Activated naive CD8-positive, alpha-beta T cell treated with anti-CD3 and anti-CD28 coated beads for 36 hours (primary cell): Measurements from ENCODE around the gene LLGL2. TPM values are rescaled to one million over a fixed set of nuclear protein-coding genes. Genes with fewer than 3 reads are reported as not detected.

Source experiments
- DNase-seq: peaks from one replicate; pipeline ENCODE4 v3.0.0; 2021
- H3K27ac Mint-ChIP-seq: one replicate; pipeline ENCODE4 v1.8.0; 2022; ENCODE audit warnings: mild to moderate bottlenecking, moderate library complexity, mixed read lengths
- H3K27me3 Mint-ChIP-seq: one replicate; pipeline ENCODE4 v1.8.0; 2022; ENCODE audit warnings: mild to moderate bottlenecking, mixed read lengths
- H3K36me3 Mint-ChIP-seq: one replicate; pipeline ENCODE4 v1.8.0; 2021; ENCODE audit warnings: mild to moderate bottlenecking, mixed read lengths
- H3K4me1 Mint-ChIP-seq: one replicate; pipeline ENCODE4 v1.8.0; 2021; ENCODE audit warnings: mixed read lengths
- H3K4me3 Mint-ChIP-seq: one replicate; pipeline ENCODE4 v1.8.0; 2022; ENCODE audit warnings: mild to moderate bottlenecking, moderate library complexity, mixed read lengths
- H3K9me3 Mint-ChIP-seq: one replicate; pipeline ENCODE4 v1.8.0; 2022; ENCODE audit warnings: mixed read lengths
- total RNA-seq, 2 experiments: library from RNA; stranded (reverse); gene quantifications; one replicate each; pipeline ENCODE4 v1.2.3, GENCODE V29; 2021

The LLGL2 gene
- total RNA-seq, 2 experiments from 2014 or later, result 4.8 to 5.0 TPM

DNA sequence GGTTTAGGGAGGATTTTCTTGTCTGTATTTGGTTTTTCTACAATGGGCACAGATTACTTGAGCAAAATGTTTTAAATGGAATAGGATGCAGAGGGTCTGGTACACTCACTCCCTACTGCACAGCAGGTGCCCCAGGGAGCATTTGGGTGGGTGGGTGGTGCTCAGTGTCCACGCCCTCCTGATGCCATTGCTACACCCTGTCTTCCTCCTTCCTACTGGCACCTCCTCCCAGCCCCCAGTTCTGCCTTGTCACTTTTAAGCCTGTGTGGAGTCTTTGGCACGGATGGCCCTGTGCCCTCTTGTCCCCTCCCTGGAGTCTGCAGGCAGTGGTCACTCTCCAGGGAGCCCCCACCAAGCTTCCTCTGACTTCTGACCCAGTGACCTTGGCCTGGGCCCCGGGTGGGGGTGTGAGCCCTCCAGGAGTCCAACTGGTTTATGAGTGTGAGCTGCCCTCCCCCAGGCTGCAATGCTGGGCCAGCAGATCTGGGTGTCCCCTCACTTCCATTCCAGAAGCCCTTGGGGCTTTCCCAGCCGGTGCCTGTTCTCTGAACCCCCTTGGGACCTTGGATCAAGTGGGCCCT, 15.5 kb downstream of the LLGL2 start:
- no peaks in the 10 kb centered on the region for H3K27me3 Mint-ChIP-seq
- DNase-seq, result no peak
- H3K4me1 Mint-ChIP-seq, result peaks cover under 1% of the 10 kb centered on the region
- no peaks in the 10 kb centered on the region for H3K9me3 Mint-ChIP-seq
- H3K4me3 Mint-ChIP-seq, result no peak overlapping the region
- no peaks in the 10 kb centered on the region for H3K36me3 Mint-ChIP-seq
- no peak overlapping the region for H3K27ac Mint-ChIP-seq

DNA sequence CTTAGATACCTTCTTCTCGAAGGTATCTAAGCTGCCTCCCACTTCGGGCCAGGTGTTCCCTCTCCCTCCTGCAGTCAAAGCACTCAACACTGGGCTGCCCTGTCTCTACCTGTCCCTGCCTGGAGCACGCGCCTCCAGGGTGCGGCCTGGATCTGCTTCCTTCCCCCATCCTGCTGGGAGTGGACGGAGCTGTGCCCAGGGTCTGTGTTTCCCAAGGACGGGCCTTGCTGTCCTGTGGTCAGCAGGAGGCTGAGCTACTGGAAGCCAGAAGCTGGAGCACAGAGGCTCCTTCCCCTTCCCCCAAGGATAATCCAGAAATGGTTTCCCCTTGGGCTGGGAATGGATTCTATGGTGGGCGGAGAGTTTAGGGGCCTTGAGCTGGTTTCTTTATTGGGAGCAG, 16.7 kb downstream of the LLGL2 start:
- H3K27me3 Mint-ChIP-seq, result no peaks in the 10 kb centered on the region
- DNase-seq, result no peak
- no peaks in the 10 kb centered on the region for H3K36me3 Mint-ChIP-seq
- no peak overlapping the region for H3K27ac Mint-ChIP-seq
- no peak overlapping the region for H3K4me3 Mint-ChIP-seq
- H3K4me1 Mint-ChIP-seq, result no peaks in the 10 kb centered on the region
- no peaks in the 10 kb centered on the region for H3K9me3 Mint-ChIP-seq

DNA sequence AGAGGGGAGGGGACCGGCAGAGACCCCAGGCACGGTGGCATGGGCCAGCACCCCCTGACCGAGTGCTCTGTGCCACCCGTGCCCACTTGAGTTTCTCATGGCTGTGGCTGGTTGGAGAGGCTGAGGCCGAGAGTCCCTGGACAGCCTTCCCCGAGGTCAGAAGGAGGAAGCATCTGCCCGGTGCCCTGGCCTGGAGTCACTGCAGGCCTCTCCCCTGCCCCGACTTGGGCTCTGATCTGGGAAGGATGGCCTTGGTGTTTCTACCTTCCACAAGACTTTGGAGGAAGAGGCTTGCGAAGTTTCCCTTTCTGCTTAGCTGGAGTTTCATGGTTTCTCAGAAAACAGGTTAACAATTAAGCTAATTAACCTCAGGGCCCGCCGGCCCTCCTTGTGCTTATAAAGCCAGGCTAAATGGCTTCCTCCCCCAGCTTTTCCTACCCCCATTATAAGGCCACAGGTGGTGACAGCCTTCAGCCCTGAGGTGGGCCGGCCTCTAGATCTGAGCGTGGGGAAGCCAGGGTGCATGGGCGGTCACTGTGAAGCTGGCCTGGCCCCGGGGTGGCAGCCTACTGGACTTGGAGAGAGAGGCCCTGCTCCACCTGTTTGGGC, 17.3 kb downstream of the LLGL2 start:
- Mint-ChIP-seq H3K9me3 (no peaks in the 10 kb centered on the region), H3K36me3 (no peaks in the 10 kb centered on the region), H3K4me3 (no peak overlapping the region), H3K4me1 (no peaks in the 10 kb centered on the region), H3K27me3 (no peaks in the 10 kb centered on the region), H3K27ac (no peak overlapping the region)
- DNase-seq, result no peak

DNA sequence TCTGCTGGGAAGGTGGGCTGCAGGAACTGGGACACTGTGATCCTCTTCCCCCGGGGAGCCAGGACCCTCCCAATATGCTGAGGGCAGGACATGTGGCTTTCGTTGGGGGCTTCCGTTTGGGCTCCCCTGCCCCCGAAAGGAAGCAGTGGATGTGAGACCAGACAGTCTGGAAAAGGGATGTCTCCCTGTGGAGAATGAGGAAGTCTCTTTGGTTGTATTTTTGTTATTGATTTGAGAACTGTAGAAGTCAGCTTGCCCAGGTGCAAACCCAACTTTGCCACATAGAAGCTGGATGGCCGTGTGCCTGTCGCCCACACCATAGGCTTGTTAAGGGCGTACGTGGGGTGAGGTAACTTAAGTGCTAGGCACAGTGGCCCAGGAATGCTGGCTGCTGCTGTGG, 18.8 kb downstream of the LLGL2 start:
- H3K27ac Mint-ChIP-seq, result no peak overlapping the region
- no peaks in the 10 kb centered on the region for H3K27me3 Mint-ChIP-seq
- H3K4me3 Mint-ChIP-seq, result no peak overlapping the region
- H3K4me1 Mint-ChIP-seq, result no peaks in the 10 kb centered on the region
- no peaks in the 10 kb centered on the region for H3K9me3 Mint-ChIP-seq
- no peaks in the 10 kb centered on the region for H3K36me3 Mint-ChIP-seq
- no peak for DNase-seq

DNA sequence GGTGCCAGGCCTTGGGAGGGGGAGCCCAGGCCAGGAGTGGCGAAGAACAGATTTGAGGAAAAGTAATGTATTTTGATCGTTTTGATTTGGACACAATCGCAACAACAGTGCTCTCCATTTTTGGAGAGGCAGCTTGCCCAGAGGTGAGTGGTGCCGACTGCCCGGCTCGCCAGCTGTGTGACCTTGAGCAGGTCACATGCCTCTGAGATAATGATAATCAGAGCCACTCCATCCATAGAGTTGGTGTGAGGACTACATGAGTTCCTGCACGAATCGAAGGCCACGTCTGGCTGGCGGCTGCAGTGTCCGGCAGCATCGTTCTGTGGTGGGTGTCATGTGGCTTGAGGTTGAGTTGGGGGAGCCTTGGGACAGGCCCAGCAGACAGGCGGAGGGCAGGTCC, 20.7 kb downstream of the LLGL2 start:
- H3K27me3 Mint-ChIP-seq, result no peaks in the 10 kb centered on the region
- H3K4me1 Mint-ChIP-seq, result no peaks in the 10 kb centered on the region
- H3K4me3 Mint-ChIP-seq, result no peak overlapping the region
- no peak overlapping the region for H3K27ac Mint-ChIP-seq
- no peaks in the 10 kb centered on the region for H3K9me3 Mint-ChIP-seq
- no peak for DNase-seq
- no peaks in the 10 kb centered on the region for H3K36me3 Mint-ChIP-seq

DNA sequence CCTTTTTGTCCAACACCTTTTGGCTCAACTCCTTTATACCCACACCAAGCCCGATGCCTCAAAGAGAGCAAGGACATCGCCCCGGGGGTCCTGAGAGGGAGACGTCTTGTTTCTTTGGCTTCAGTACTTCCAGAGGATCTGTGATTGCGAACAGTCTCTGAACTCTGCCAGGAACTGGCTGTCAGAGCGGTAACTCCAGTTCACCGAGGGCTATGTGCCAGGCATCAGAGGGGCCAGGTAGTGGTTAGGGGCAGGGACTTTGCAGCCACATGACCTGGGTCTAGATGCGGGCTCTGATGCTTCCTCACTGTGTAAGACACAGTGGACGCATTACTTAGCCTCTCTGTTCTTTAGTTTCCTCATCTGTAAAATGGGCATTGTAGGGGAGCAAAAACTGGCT, 21.6 kb downstream of the LLGL2 start:
- Mint-ChIP-seq H3K4me3 (no peak overlapping the region), H3K9me3 (no peaks in the 10 kb centered on the region), H3K36me3 (no peaks in the 10 kb centered on the region), H3K27ac (no peak overlapping the region), H3K4me1 (no peaks in the 10 kb centered on the region), H3K27me3 (no peaks in the 10 kb centered on the region)
- DNase-seq, result no peak

DNA sequence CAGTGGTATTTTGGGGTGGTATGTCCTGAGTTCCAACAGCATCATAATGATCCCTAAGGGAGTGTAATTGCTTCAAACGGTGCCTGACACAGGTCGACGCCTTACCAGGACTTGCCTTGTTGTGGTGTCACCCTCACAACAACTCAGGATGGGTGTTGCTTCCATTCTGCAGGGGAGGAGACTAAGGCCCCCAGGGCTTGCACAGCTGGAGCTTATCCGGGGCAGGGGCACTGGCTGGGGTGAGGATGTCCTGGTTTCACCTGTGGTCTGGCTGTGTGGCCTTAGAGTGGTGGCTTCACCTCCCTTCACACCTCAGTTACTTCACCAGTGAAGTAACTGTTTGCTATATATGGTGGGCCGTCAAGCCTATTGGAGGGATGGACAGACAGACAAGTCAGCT, 23.3 kb downstream of the LLGL2 start:
- no peaks in the 10 kb centered on the region for H3K27me3 Mint-ChIP-seq
- no peaks in the 10 kb centered on the region for H3K9me3 Mint-ChIP-seq
- H3K27ac Mint-ChIP-seq, result no peak overlapping the region
- no peak for DNase-seq
- no peaks in the 10 kb centered on the region for H3K4me1 Mint-ChIP-seq
- H3K36me3 Mint-ChIP-seq, result no peaks in the 10 kb centered on the region
- H3K4me3 Mint-ChIP-seq, result no peak overlapping the region

DNA sequence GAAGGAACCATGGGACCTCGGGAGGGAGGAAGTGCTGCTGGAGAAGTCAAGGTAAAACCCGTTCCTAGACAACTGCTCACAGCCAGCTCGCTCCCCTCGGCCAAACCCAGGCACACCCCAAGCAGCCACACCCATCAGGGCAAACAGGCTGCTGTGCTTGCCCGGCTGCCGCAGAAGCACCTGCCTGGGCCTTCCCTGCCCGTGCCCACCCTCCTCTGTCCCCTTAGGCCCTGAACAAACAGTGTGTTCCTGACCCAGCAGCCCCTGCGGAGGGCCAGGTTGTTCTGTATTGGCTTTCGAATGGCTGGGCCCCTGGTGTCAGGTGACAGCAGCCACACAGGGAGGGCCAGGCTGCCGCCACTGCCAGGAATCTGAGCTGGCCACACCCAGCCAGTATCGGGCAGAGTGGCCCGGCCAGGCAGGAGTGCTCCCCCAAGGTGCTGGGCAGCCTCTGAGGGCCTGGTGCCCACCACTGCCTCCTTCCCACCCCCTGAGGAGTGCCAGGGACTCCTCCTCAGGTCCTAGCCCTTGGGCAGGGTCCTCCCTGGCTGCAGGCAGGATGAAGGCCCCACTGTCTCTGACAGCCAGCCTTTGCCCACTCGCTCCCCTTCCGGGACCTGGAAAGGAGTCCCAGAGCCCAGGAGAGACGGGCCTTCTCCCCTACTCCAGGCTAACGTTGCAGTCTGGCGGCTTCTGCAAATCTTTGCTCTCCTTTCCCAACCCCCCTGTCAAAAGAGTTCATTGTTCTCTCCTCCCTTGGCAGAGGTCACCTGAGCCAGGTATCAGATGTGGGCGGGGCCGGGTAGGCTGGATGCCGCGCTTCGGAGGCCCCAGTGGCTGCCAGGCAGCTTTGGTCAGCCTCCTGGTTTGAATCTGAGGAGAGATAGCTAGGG, 24.0 kb downstream of the LLGL2 start:
- Mint-ChIP-seq H3K4me1 (no peaks in the 10 kb centered on the region), H3K9me3 (no peaks in the 10 kb centered on the region), H3K27ac (no peak overlapping the region), H3K36me3 (no peaks in the 10 kb centered on the region), H3K27me3 (no peaks in the 10 kb centered on the region), H3K4me3 (no peak overlapping the region)
- DNase-seq, result no peak

DNA sequence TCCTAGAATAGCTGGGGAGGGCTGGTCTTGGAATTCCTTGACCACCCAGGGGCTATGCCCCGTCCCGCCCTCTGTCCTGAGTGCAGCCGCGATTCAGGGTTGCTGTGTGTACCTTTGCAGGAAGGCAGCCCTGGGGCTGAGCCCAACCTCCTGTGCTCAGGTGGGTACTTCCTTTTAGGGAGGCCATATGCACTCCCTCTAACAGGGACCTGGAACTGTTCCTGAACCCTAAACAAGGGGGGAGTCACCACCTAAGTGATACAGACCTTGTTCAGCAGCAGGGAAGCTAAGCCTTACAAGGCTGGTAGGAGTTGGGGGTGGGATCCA, 24.6 kb downstream of the LLGL2 start:
- H3K4me3 Mint-ChIP-seq, result no peak overlapping the region
- no peaks in the 10 kb centered on the region for H3K9me3 Mint-ChIP-seq
- no peaks in the 10 kb centered on the region for H3K36me3 Mint-ChIP-seq
- H3K4me1 Mint-ChIP-seq, result no peaks in the 10 kb centered on the region
- DNase-seq, result no peak
- no peaks in the 10 kb centered on the region for H3K27me3 Mint-ChIP-seq
- no peak overlapping the region for H3K27ac Mint-ChIP-seq

DNA sequence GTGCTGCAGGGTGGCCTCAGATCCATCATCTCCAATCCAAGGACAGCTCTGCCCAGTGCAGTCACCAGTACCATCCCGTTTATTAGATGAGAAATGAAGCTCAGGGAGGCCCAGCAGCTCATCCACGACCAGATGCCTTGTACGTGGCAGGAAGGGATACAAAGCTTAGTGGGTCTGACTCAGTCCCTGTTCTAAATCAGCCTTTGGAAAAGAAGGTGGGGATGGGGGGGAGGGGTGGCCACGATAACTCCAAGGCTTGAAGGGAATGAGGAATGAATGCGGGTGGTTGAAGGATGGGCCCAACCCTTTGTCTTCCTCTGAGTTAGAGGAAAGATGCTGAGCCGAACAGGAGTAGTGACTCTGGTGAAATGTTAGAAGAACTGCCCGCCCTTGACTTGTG, 25.8 kb downstream of the LLGL2 start:
- no peaks in the 10 kb centered on the region for H3K9me3 Mint-ChIP-seq
- H3K27ac Mint-ChIP-seq, result no peak overlapping the region
- H3K27me3 Mint-ChIP-seq, result no peaks in the 10 kb centered on the region

DNA sequence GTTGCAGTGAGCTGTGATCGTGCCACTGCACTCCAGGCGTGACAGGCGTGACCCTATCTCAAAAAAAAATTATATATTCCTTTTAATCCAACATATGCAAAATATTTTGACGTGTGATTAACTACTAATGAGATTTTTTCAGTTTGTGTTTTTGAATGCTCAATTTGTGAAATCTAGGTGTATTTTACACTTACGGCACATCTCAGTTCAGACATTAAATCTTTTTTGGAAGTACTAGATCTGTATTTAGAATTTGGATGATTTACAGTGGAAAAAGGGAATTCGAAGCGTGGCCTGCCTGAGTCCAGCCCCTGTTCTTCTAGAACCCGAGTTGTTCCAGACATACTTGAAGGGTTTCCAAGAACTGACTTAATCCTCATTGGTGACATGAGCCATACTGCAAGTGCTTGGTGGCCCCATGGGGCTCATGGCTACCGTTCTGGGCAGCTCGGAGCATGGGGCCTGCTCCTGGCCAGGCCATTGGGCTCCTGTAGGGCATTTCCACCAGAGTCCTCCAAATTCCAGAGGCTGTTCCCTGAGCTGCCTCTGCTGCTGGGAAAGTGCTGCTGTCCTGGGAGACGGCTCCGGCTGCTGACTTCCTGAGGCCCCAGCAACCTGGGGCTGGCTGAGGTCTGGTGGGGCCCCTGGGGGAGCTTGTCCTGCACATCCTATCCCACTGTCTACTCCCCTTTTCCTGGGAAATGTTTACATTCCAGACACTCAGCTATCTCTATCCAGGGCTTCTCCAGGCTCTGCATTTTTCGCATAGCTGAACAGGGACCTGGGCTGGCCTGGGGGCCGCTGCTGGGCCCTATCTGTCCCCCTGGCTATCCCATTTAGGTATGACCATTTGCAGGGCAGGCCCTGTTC, 27.2 kb downstream of the LLGL2 start:
- no peaks in the 10 kb centered on the region for H3K9me3 Mint-ChIP-seq
- DNase-seq, result no peak
- no peak overlapping the region for H3K27ac Mint-ChIP-seq
- H3K36me3 Mint-ChIP-seq, result no peaks in the 10 kb centered on the region
- no peak overlapping the region for H3K4me3 Mint-ChIP-seq
- no peaks in the 10 kb centered on the region for H3K4me1 Mint-ChIP-seq
- no peaks in the 10 kb centered on the region for H3K27me3 Mint-ChIP-seq

More for the DNA sequence above, 25.8 kb downstream of the LLGL2 start:
- no peak for DNase-seq
- no peaks in the 10 kb centered on the region for H3K4me1 Mint-ChIP-seq
- no peaks in the 10 kb centered on the region for H3K36me3 Mint-ChIP-seq
- no peak overlapping the region for H3K4me3 Mint-ChIP-seq

DNA sequence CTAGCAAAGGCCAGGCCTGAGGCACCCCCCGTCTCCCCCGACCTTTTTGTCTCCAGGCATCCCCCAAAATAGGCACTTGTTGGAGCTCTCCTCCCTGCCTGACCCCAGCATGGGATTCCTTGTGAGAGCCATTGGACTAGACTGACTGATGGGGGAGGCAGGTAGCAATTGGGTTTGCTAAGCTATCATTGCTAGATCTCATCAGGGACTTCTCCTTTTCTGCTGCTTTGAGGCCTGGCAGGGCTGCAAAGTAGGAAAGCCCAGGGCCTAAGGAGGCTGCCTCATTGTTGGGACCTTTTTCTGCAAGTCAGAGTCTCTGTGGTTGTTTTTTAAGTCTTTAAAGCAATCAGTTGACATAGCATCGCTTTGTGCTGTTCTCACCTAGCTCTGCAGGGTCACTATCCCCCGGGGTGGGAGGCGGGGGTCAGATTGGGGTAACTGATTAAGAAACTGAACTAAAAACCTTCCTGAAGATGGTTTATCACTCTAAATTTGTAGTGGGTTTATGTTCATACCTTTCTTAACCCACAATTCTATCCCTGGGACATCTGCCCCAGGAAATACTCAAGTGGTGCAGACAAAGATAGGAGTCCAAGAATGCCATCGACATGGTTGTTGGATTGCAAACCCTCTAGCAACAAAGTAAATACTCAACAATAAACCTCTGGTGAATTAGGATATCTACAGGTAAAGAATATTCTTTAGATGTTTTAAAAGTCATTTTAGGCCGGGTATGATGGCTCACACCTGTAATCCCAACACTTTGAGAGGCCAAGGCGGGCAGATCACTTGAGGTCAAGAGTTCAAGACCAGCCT, 28.0 kb downstream of the LLGL2 start:
- Mint-ChIP-seq H3K4me1 (no peaks in the 10 kb centered on the region), H3K4me3 (no peak overlapping the region), H3K27me3 (no peaks in the 10 kb centered on the region), H3K27ac (no peak overlapping the region), H3K36me3 (no peaks in the 10 kb centered on the region), H3K9me3 (no peaks in the 10 kb centered on the region)
- DNase-seq, result no peak

DNA sequence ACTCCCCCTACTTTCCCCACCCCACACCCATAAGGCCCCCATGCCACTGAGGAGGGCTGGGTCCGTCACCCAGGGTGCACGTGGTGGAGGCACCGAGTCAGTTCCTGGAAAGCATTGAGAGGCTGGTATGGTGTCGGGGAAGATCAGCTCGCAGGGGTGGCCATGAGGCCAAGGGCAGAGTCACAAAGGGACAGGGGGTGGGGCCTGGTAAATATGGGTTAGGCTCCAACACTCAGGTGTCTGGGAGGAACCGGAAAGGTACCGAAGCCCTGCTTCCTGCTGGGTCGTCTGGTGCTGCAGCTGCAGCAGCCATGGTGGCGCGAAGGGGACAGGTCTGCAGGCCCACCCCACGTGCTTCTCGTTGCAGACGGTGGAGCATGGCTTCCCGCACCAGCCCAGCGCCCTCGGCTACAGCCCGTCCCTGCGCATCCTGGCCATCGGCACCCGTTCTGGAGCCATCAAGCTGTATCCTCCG, 30.2 kb downstream of the LLGL2 start:
- DNase-seq, result no peak
- no peaks in the 10 kb centered on the region for H3K4me1 Mint-ChIP-seq
- H3K27me3 Mint-ChIP-seq, result no peaks in the 10 kb centered on the region
- H3K27ac Mint-ChIP-seq, result no peak overlapping the region
- H3K4me3 Mint-ChIP-seq, result no peak overlapping the region
- H3K36me3 Mint-ChIP-seq, result no peaks in the 10 kb centered on the region
- no peaks in the 10 kb centered on the region for H3K9me3 Mint-ChIP-seq

DNA sequence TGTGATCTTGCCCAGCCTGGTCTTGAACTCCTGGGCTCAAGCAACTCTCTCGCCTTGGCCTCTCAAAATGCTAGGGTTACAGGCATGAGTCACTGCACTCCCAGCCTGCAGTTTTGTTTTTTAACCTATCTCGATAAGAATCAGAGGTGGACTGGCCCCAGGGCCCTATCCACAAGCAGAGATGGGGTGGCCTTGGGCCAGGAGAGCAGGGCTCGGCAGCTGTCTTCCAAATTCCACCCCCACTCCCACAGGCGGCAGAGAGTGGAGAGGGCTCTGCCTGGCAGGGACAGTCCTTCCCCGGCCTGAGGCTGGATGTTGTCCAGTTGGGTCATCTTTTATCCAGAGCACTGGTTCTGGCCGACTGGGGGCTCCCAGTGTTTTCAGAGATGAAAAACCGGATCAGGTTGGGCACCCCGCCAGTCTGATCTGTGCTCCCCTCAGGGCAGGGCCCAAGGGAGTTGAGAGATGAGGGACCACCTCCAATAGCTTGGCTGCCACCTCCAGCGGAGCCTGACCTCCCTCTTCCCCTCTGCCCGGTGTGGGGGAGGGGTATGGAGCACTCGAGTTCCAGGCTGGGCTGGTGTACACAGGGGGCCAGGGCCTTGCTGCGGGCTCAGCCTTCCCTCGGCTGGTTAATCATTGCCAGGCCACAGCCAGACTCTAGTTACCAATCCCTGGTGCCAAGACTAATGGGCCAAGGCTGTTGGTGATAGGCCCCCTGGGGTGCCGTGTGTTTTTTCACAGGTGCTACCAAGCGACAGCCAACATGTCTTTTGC, 31.8 kb downstream of the LLGL2 start:
- Mint-ChIP-seq H3K27ac (no peak overlapping the region), H3K4me3 (no peak overlapping the region)

More for the DNA sequence above, 31.8 kb downstream of the LLGL2 start:
- no peak for DNase-seq
- Mint-ChIP-seq H3K9me3 (no peaks in the 10 kb centered on the region), H3K27me3 (no peaks in the 10 kb centered on the region), H3K4me1 (no peaks in the 10 kb centered on the region), H3K36me3 (no peaks in the 10 kb centered on the region)
